ENCODE measurements around the gene CEP128.
A peak's percentile ranks its signal among the peaks of the same experiment; 100 is the strongest.

The CEP128 gene

GRCh38 chr14:80669426-80669825, 272.1 kb downstream of the CEP128 start:
- DNase-seq (ENCODE audit: low read depth in 2 of 2): peak in 1 of 2 experiments; percentile 7

GRCh38 chr14:80664576-80664975, 277.0 kb downstream of the CEP128 start:
- DNase-seq (ENCODE audit: low read depth in 2 of 2): no peak

- DNase-seq (ENCODE audit: low read depth in 2 of 2): no peak
These were observed 278.0 kb downstream of the CEP128 start for GRCh38 chr14:80663541-80663940.

- no peak for DNase-seq (ENCODE audit: low read depth in 2 of 2)
These were observed 281.8 kb downstream of the CEP128 start for GRCh38 chr14:80659783-80660182.

- DNase-seq (ENCODE audit: low read depth in 2 of 2): no peak
These were observed 282.8 kb downstream of the CEP128 start for GRCh38 chr14:80658733-80659132.

- DNase-seq (ENCODE audit: low read depth in 2 of 2): no peak
These were observed 283.4 kb downstream of the CEP128 start for GRCh38 chr14:80658155-80658554.

- peak in 1 of 2 experiments; percentile 11 for DNase-seq (ENCODE audit: low read depth in 2 of 2)
These were observed 287.6 kb downstream of the CEP128 start for GRCh38 chr14:80653956-80654355.

- no peak for DNase-seq (ENCODE audit: low read depth in 2 of 2)
These were observed 295.7 kb downstream of the CEP128 start for GRCh38 chr14:80645667-80646413.

- no peak for DNase-seq (ENCODE audit: low read depth in 2 of 2)
These were observed 296.7 kb downstream of the CEP128 start for GRCh38 chr14:80644826-80645225.

GRCh38 chr14:80638620-80639515, 302.7 kb downstream of the CEP128 start:
- peak; percentile 91 for DNase-seq (ENCODE audit: low read depth in 2 of 2)

- DNase-seq (ENCODE audit: low read depth in 2 of 2): peak in 1 of 2 experiments; percentile 44
These were observed 303.6 kb downstream of the CEP128 start for GRCh38 chr14:80637756-80638619.

GRCh38 chr14:80636071-80636470, 305.5 kb downstream of the CEP128 start:
- no peak for DNase-seq (ENCODE audit: low read depth in 2 of 2)

GRCh38 chr14:80634106-80634758, 307.3 kb downstream of the CEP128 start:
- DNase-seq (ENCODE audit: low read depth in 2 of 2): no peak

- no peak for DNase-seq (ENCODE audit: low read depth in 2 of 2)
These were observed 311.9 kb downstream of the CEP128 start for GRCh38 chr14:80629606-80630005.

GRCh38 chr14:80628547-80628946, 313.0 kb downstream of the CEP128 start:
- no peak for DNase-seq (ENCODE audit: low read depth in 2 of 2)

GRCh38 chr14:80627745-80628144, 313.8 kb downstream of the CEP128 start:
- no peak for DNase-seq (ENCODE audit: low read depth in 2 of 2)

GRCh38 chr14:80624581-80624980, 317.0 kb downstream of the CEP128 start:
- peak in 1 of 2 experiments; percentile 63 for DNase-seq (ENCODE audit: low read depth in 2 of 2)

GRCh38 chr14:80621701-80622100, 319.8 kb downstream of the CEP128 start:
- peak in 1 of 2 experiments; percentile 57 for DNase-seq (ENCODE audit: low read depth in 2 of 2)

GRCh38 chr14:80620434-80620833, 321.1 kb downstream of the CEP128 start:
- no peak for DNase-seq (ENCODE audit: low read depth in 2 of 2)

GRCh38 chr14:80618751-80619329, 322.7 kb downstream of the CEP128 start:
- DNase-seq (ENCODE audit: low read depth in 2 of 2): peak; percentile 62 to 63

- DNase-seq (ENCODE audit: low read depth in 2 of 2): no peak
These were observed 325.7 kb downstream of the CEP128 start for GRCh38 chr14:80615831-80616230.
